ENCODE data around the gene TMEM239. TPM values are rescaled to one million over a fixed set of nuclear protein-coding genes. Genes with fewer than 3 reads are reported as not detected.

Gene TMEM239
- total and polyA plus RNA-seq, 8 donors = 0.18 TPM; not detected in 7

GRCh38 chr20:2820896-2821869 lies 5.0 kb downstream of the TMEM239 start:
- no peak for DNase-seq
- WGBS, 5 donors = 5 to 20% (median 15%) methylated on average over 31 to 68 of the region's 68 CpGs
- no peak overlapping the region for H3K4me3 ChIP-seq
- peaks cover 4 to 19% (median 14%) of the 10 kb centered on the region in 4 donors for H3K4me1 ChIP-seq
- intact Hi-C loops (cut with DNase I; ENCODE audit: low total_unique reads) = no loop called here
- no peak for TF ChIP-seq EP300 (IDR thresholded peaks at IDR 0.05)
- no peak for TF ChIP-seq POLR2A (IDR thresholded peaks at IDR 0.05)
- no peak for TF ChIP-seq POLR2AphosphoS5 (IDR thresholded peaks at IDR 0.05)
- TF ChIP-seq CTCF (IDR thresholded peaks at IDR 0.05) = no peak
- no peaks in the 10 kb centered on the region for H3K36me3 ChIP-seq
- H3K27ac ChIP-seq = no peak overlapping the region
- H3K27me3 ChIP-seq = peaks cover 6 to 64% (median 24%) of the 10 kb centered on the region in 3 donors
- H3K9me3 ChIP-seq = no peaks in the 10 kb centered on the region

GRCh38 chr20:2822073-2822472 lies 5.9 kb downstream of the TMEM239 start:
- 13 to 38% (median 14%) methylated on average over 5 of the region's 5 CpGs for WGBS, 5 donors
- Histone ChIP-seq H3K27ac (no peak overlapping the region), H3K4me1 (peaks cover 4 to 19% (median 14%) of the 10 kb centered on the region in 4 donors), H3K36me3 (no peaks in the 10 kb centered on the region), H3K9me3 (no peaks in the 10 kb centered on the region), H3K27me3 (peaks cover 6 to 61% (median 24%) of the 10 kb centered on the region in 3 donors), H3K4me3 (no peak overlapping the region)
- TF ChIP-seq POLR2A (IDR thresholded peaks at IDR 0.05) = no peak
- no peak for TF ChIP-seq EP300 (IDR thresholded peaks at IDR 0.05)
- TF ChIP-seq POLR2AphosphoS5 (IDR thresholded peaks at IDR 0.05) = no peak
- TF ChIP-seq CTCF (IDR thresholded peaks at IDR 0.05) = no peak
- no peak for DNase-seq
- intact Hi-C loops (cut with DNase I; ENCODE audit: low total_unique reads) = no loop called here

GRCh38 chr20:2825761-2826160 lies 9.6 kb downstream of the TMEM239 start:
- intact Hi-C loops (cut with DNase I; ENCODE audit: low total_unique reads) = no loop called here
- H3K36me3 ChIP-seq = no peaks in the 10 kb centered on the region
- 71 to 92% (median 85%) methylated on average over 2 of the region's 2 CpGs for WGBS, 5 donors
- no peaks in the 10 kb centered on the region for H3K9me3 ChIP-seq
- H3K4me1 ChIP-seq = peaks cover 0 to 11% (median 10%) of the 10 kb centered on the region in 4 donors
- H3K4me3 ChIP-seq = no peak overlapping the region
- DNase-seq = no peak
- peaks cover under 1 to 35% (median 16%) of the 10 kb centered on the region in 3 donors for H3K27me3 ChIP-seq
- H3K27ac ChIP-seq = no peak overlapping the region
- no peak for TF ChIP-seq POLR2A (IDR thresholded peaks at IDR 0.05)
- TF ChIP-seq EP300 (IDR thresholded peaks at IDR 0.05) = no peak
- no peak for TF ChIP-seq CTCF (IDR thresholded peaks at IDR 0.05)
- TF ChIP-seq POLR2AphosphoS5 (IDR thresholded peaks at IDR 0.05) = no peak

- peaks cover 0 to 26% (median 7%) of the 10 kb centered on the region in 3 donors for H3K27me3 ChIP-seq
- H3K4me1 ChIP-seq = peaks cover 0 to 5% (median 1%) of the 10 kb centered on the region in 4 donors
- H3K36me3 ChIP-seq = no peaks in the 10 kb centered on the region
- 84 to 92% (median 85%) methylated on average over 4 of the region's 4 CpGs for WGBS, 5 donors
- intact Hi-C loops (cut with DNase I; ENCODE audit: low total_unique reads) = no loop called here
- H3K4me3 ChIP-seq = no peak overlapping the region
- no peaks in the 10 kb centered on the region for H3K9me3 ChIP-seq
- TF ChIP-seq CTCF (IDR thresholded peaks at IDR 0.05) (no peak), POLR2A (IDR thresholded peaks at IDR 0.05) (no peak), POLR2AphosphoS5 (IDR thresholded peaks at IDR 0.05) (no peak)
- DNase-seq = no peak
- no peak overlapping the region for H3K27ac ChIP-seq
Observed at GRCh38 chr20:2826655-2827054, 10.5 kb downstream of the TMEM239 start.

Measured in stomach (tissue), 9 donors.